GM12878 (cell line): Measurements from ENCODE around the gene ETV3L. TPM values are rescaled to one million over a fixed set of nuclear protein-coding genes. Genes with fewer than 3 reads are reported as not detected.

Experiments
- ATAC-seq: fragments of 200-7000 bp; cut with Tn5 transposase; 3 replicates; pipeline ENCODE4 v1.9.1; 2020; ENCODE audit warnings: mild to moderate bottlenecking, moderate library complexity
- BruUV-seq: library from RNA; stranded (reverse); fragments of 400-500 nt; replicated peaks from 2 replicates; lab custom pipeline; 2021; lab: Mats Ljungman, UMichigan
- CTCF ChIA-PET: fragments of 300-600 bp; sonication (Branson Sonifier 250); formaldehyde crosslinking; extraction: SDS; loops from one replicate; lab custom pipeline; 2021; ENCODE audit warnings: inconsistent platforms; lab: Yijun Ruan, JAX
- POLR2A ChIA-PET: fragments of 350-600 bp; formaldehyde crosslinking; extraction: SDS; loops from one replicate; lab custom pipeline; 2021; ENCODE audit warnings: inconsistent platforms; lab: Charles Lee
- RAD21 ChIA-PET: fragments of 300-600 bp; sonication (Branson Sonifier 250); formaldehyde crosslinking; loops from one replicate; lab custom pipeline; 2023; ENCODE audit warnings: antibody characterized with exemption; ENCODE audit not compliant: unreplicated experiment; lab: Charles Lee
- SMC1A ChIA-PET: fragments of 300-600 bp; sonication (Branson Sonifier 250); formaldehyde crosslinking; loops from one replicate; lab custom pipeline; 2023; ENCODE audit not compliant: unreplicated experiment, uncharacterized antibody; lab: Charles Lee
- DNase-seq: peaks from one replicate; pipeline ENCODE4 v3.0.0-alpha.2; 2011; ENCODE audit warnings: low read depth, low spot score
- FAIRE-seq: peaks from 3 replicates; lab custom pipeline; 2011; peaks lifted over from hg19 to GRCh38; lab: Jason Lieb, UNC
- H2AFZ ChIP-seq: 2 replicates; pipeline ENCODE4 v1.6.0; 2011; ENCODE audit warnings: low read depth, low read length, control low read depth; ENCODE audit not compliant: control insufficient read depth
- H3K27ac ChIP-seq: 2 replicates; pipeline ENCODE4 v1.5.1; 2011; ENCODE audit warnings: control low read depth; ENCODE audit not compliant: control insufficient read depth, insufficient read depth
- H3K27me3 ChIP-seq, 2 experiments: replicated peaks in 1 of 2; 2 replicates each; pipeline versions ENCODE4 v1.6.0 to v1.6.1; 2011; ENCODE audit warnings: low read length in 1 of 2; ENCODE audit not compliant: control insufficient read depth in 2 of 2, insufficient read depth in 2 of 2
- H3K36me3 ChIP-seq, 2 experiments: 2 replicates each; pipeline ENCODE4 v1.5.1; 2011; ENCODE audit warnings: low read length in 1 of 2; ENCODE audit not compliant: control insufficient read depth in 2 of 2, insufficient read depth in 2 of 2
- H3K4me1 ChIP-seq: 2 replicates; pipeline ENCODE4 v1.6.1; 2011; ENCODE audit warnings: mild to moderate bottlenecking, low read length, moderate library complexity, mixed read lengths; ENCODE audit not compliant: control insufficient read depth, insufficient read depth
- H3K4me2 ChIP-seq: 2 replicates; pipeline ENCODE4 v1.6.0; 2011; ENCODE audit warnings: control low read depth; ENCODE audit not compliant: control insufficient read depth, insufficient read depth
- H3K4me3 ChIP-seq: fragments of 200-600 bp; sonication (generic); 2 replicates; pipeline ENCODE4 v1.5.1; 2016
- H3K79me2 ChIP-seq: 2 replicates; pipeline ENCODE4 v1.6.0; 2011; ENCODE audit warnings: low read length; ENCODE audit not compliant: control insufficient read depth, insufficient read depth
- H3K9ac ChIP-seq: 2 replicates; pipeline ENCODE4 v1.8.0; 2011; ENCODE audit warnings: low read length, control low read depth, mixed read lengths; ENCODE audit not compliant: control insufficient read depth, insufficient read depth
- H3K9me3 ChIP-seq: replicated peaks from 3 replicates; pipeline ENCODE4 v1.5.1; 2011; ENCODE audit warnings: mild to moderate bottlenecking, low read length; ENCODE audit not compliant: control insufficient read depth, insufficient read depth
- H4K20me1 ChIP-seq: 2 replicates; pipeline ENCODE4 v1.6.0; 2011; ENCODE audit not compliant: control insufficient read depth, insufficient read depth
- CHD2 ChIP-seq: IDR thresholded peaks from 2 replicates; pipeline ENCODE4 v1.6.1; 2011; ENCODE audit warnings: low read depth, low read length, improper control_type of control experiment, borderline replicate concordance
- KAT2A ChIP-seq: conservative IDR thresholded peaks from 2 replicates; pipeline ENCODE4 v1.6.1; 2011; ENCODE audit warnings: low read depth, low read length; ENCODE audit not compliant: control insufficient read depth
- NR2C2 ChIP-seq: IDR thresholded peaks from 2 replicates; pipeline ENCODE4 v1.6.1; 2011; ENCODE audit warnings: borderline replicate concordance, low read depth; ENCODE audit not compliant: control insufficient read depth, insufficient read length
- SREBF1 ChIP-seq: IDR thresholded peaks from 2 replicates; pipeline ENCODE4 v1.6.1; 2012; ENCODE audit warnings: mild to moderate bottlenecking, low read length
- ZNF622 ChIP-seq: fragments of 450-650 bp; IDR thresholded peaks from 2 replicates; pipeline ENCODE4 v1.6.1; 2017; ENCODE audit warnings: mild to moderate bottlenecking, inconsistent platforms
- WGBS: methylation state at CpG from one replicate; pipeline ENCODE4 v1.1.6; 2016; ENCODE audit warnings: low lambda C conversion rate; ENCODE audit not compliant: insufficient replicate concordance, insufficient coverage; ENCODE audit errors: missing lambda C conversion rate; 5-methylcytosine and 5-hydroxymethylcytosine counted together
- in situ Hi-C: fragments of 300-500 bp; cut with MboI; formaldehyde crosslinking; loops from 9 replicates; pipeline ENCODE4 v1.14.3; 2018; ENCODE audit warnings: mixed read lengths
- intact Hi-C: fragments of 100-400 bp; cut with micrococcal nuclease; formaldehyde crosslinking; loops from one replicate; pipeline ENCODE4 v1.14.2; 2022; ENCODE audit not compliant: unreplicated experiment
- polyA plus RNA-seq, 11 experiments: library from polyadenylated mRNA; depleted of rRNA in 4 of 11; unstranded in 6 of 11; stranded (reverse) in 5 of 11; fragments of >200 nt; fragmentation: Nextera tagmentation in 4 of 11; fragmentation: Illumina TruSeq in 1 of 11; extraction: Ambion mirVana in 4 of 11; extraction: Trizol in 1 of 11; gene quantifications; 1 replicate in 1 of 11; 2 replicates in 10 of 11; pipeline versions ENCODE4 v1.2.1 to v1.2.3, GENCODE V29; 2011 to 2016; ENCODE audit warnings: inconsistent platforms in 2 of 11, missing spikeins in 2 of 11, low read depth in 1 of 11
- total RNA-seq, 4 experiments: library from RNA; depleted of rRNA in 3 of 4; stranded (reverse); fragments of >200 nt in 3 of 4; fragmentation: Illumina TruSeq in 1 of 4; extraction: Trizol in 1 of 4; gene quantifications; 2 replicates each; pipeline versions ENCODE4 v1.2.1 to v1.2.3, GENCODE V29; 2013 to 2021
- TF ChIP-seq, protein P1 (sequence below): fragments of 150-350 bp; IDR thresholded peaks from 2 replicates; pipeline ENCODE4 v1.6.1; 2014; ENCODE audit warnings: mild to moderate bottlenecking, low read depth, low read length

ETV3L gene
- total and polyA plus RNA-seq, 10 of the 15 experiments (the other 5 are each of a cell fraction or from before 2014, with no cell fraction given), result 0.03 to 1.3 (median 0.44) TPM

DNA sequence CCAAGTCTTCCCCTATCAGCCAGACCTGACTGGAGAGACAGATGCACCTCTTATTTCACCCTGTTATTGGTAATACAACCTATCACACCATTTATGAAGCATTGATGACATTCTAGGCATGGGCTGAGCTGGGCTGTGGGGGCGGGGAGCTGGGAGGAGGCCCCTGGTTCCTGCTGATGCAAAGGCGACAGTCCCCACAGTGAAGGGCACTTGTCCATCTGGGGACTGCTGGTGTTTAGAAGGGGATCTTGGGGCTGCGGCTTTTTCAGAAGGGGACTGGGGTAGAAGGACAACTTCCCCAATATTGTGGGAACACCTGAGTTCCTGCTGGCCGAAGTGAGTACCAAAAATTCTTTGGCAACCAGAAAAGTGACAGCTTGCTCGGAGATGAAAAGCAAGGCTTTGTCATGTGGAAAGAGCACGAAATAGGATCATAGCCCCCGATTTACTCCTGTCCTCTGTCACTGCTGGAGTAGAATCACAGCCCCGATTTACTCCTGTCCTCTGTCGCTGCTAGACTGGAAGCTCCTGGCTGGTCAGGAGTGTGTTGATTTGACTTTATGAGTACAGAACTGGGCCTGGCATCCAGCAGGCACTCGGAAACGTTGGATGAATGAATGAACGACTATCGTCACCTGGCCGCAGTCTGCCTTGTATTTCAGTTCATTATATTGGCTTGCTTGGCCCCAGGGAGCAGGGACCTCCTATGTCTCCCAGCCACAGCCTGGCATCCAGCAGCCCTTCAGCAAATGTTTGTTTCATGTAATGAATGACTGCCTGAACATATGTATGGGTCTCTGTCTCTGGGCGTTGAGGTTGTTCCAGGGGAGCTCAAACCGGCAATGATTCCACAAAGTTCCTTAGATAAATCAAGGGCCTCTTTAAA is 16.5 kb upstream of the ETV3L start:
- no peak for DNase-seq
- in situ Hi-C loops, result no loop called here
- Histone ChIP-seq H3K27ac (no peak overlapping the region), H3K9ac (no peak overlapping the region), H2AFZ (no peak overlapping the region), H4K20me1 (no peaks in the 10 kb centered on the region), H3K79me2 (no peaks in the 10 kb centered on the region), H3K27me3 (0 out of 4 replicates have a peak, but pooled peaks cover 0 to 2% of the 10 kb centered on the region in 2 experiments), H3K9me3 (no peaks in the 10 kb centered on the region), H3K4me3 (no peak overlapping the region), H3K4me2 (no peak overlapping the region), H3K36me3 (no peaks in the 10 kb centered on the region), H3K4me1 (peaks cover 18% of the 10 kb centered on the region)
- TF ChIP-seq SREBF1 (no peak), ZNF622 (no peak), KAT2A (no peak), CHD2 (no peak), NR2C2 (no peak)
- TF ChIP-seq, protein P1, sequence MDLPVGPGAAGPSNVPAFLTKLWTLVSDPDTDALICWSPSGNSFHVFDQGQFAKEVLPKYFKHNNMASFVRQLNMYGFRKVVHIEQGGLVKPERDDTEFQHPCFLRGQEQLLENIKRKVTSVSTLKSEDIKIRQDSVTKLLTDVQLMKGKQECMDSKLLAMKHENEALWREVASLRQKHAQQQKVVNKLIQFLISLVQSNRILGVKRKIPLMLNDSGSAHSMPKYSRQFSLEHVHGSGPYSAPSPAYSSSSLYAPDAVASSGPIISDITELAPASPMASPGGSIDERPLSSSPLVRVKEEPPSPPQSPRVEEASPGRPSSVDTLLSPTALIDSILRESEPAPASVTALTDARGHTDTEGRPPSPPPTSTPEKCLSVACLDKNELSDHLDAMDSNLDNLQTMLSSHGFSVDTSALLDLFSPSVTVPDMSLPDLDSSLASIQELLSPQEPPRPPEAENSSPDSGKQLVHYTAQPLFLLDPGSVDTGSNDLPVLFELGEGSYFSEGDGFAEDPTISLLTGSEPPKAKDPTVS, result no peak
- intact Hi-C loops, result no loop called here
- WGBS, result 46% methylated on average over 16 of the region's 16 CpGs
- no peak for ATAC-seq
- POLR2A ChIA-PET, result interaction anchor here (0.5 to 1.7 kb wide), 5 partner anchors 10 to 53 kb away, joined by 3 to 4 read pairs (median 4); no protein-coding TSS in a partner anchor
- RAD21 ChIA-PET, result interaction anchor here (0.6 to 1.0 kb wide), 3 partner anchors 9 to 28 kb away, joined by 3 read pairs; no protein-coding TSS in a partner anchor
- no TSS peak for BruUV-seq
- CTCF ChIA-PET, result interaction anchor here (1.9 kb wide), 1 partner anchor 26 kb away, joined by 11 read pairs; no protein-coding TSS in a partner anchor
- SMC1A ChIA-PET, result interaction anchor here (0.6 to 1.5 kb wide), 3 partner anchors 20 to 42 kb away, joined by 3 to 5 read pairs (median 5); no protein-coding TSS in a partner anchor
- FAIRE-seq, result no peak
